A204.1 (cell line): ENCODE data around the gene MTHFD2L.
"Not testable (repeated sequence)": the region's sequence is repeated elsewhere in the genome, so short reads cannot be mapped to it uniquely, and the experiment has no call there.

Source experiments
- FAIRE-seq: peaks from 2 replicates; lab custom pipeline; 2012; peaks lifted over from hg19 to GRCh38; lab: Jason Lieb, UNC

Gene MTHFD2L

GRCh38 chr4:74189331-74190043, 31.6 kb downstream of the MTHFD2L start:
- FAIRE-seq, result peak; percentile 91

GRCh38 chr4:74190332-74190731, 32.4 kb downstream of the MTHFD2L start:
- no peak for FAIRE-seq

GRCh38 chr4:74190919-74191397, 33.0 kb downstream of the MTHFD2L start:
- FAIRE-seq, result no peak

GRCh38 chr4:74197080-74197479, 39.2 kb downstream of the MTHFD2L start:
- FAIRE-seq, result no peak

- no peak for FAIRE-seq
These were observed 44.2 kb downstream of the MTHFD2L start for GRCh38 chr4:74202062-74202586.

- FAIRE-seq, result no peak
These were observed 45.5 kb downstream of the MTHFD2L start for GRCh38 chr4:74203467-74203866.

- no peak for FAIRE-seq
These were observed 47.1 kb downstream of the MTHFD2L start for GRCh38 chr4:74205046-74205445.

- no peak for FAIRE-seq
These were observed 47.6 kb downstream of the MTHFD2L start for GRCh38 chr4:74205559-74205958.

GRCh38 chr4:74206088-74206825, 48.3 kb downstream of the MTHFD2L start:
- no peak for FAIRE-seq

- not testable (repeated sequence) for FAIRE-seq
These were observed 56.7 kb downstream of the MTHFD2L start for GRCh38 chr4:74214457-74215159.

- FAIRE-seq, result not testable (repeated sequence)
These were observed 57.3 kb downstream of the MTHFD2L start for GRCh38 chr4:74215236-74215635.

- FAIRE-seq, result no peak
These were observed 59.4 kb downstream of the MTHFD2L start for GRCh38 chr4:74217365-74217764.

- FAIRE-seq, result no peak
These were observed 60.3 kb downstream of the MTHFD2L start for GRCh38 chr4:74218201-74218600.

GRCh38 chr4:74219240-74219639, 61.3 kb downstream of the MTHFD2L start:
- FAIRE-seq, result no peak

- FAIRE-seq, result no peak
These were observed 65.2 kb downstream of the MTHFD2L start for GRCh38 chr4:74223098-74223497.

GRCh38 chr4:74223801-74224200, 65.9 kb downstream of the MTHFD2L start:
- no peak for FAIRE-seq

GRCh38 chr4:74228691-74229640, 71.0 kb downstream of the MTHFD2L start:
- peak; percentile 27 for FAIRE-seq

GRCh38 chr4:74230902-74231499, 73.1 kb downstream of the MTHFD2L start:
- FAIRE-seq, result no peak

GRCh38 chr4:74235135-74235534, 77.2 kb downstream of the MTHFD2L start:
- FAIRE-seq, result no peak

- no peak for FAIRE-seq
These were observed 79.6 kb downstream of the MTHFD2L start for GRCh38 chr4:74237425-74237966.

- no peak for FAIRE-seq
These were observed 86.1 kb downstream of the MTHFD2L start for GRCh38 chr4:74244049-74244448.
